Islet precursor cell (in vitro differentiated cells): ENCODE results near the gene GLO1.

ENCODE experiments used
- DNase-seq: peaks from one replicate; pipeline ENCODE4 v3.0.0-alpha.2; 2018

The GLO1 gene

DNA sequence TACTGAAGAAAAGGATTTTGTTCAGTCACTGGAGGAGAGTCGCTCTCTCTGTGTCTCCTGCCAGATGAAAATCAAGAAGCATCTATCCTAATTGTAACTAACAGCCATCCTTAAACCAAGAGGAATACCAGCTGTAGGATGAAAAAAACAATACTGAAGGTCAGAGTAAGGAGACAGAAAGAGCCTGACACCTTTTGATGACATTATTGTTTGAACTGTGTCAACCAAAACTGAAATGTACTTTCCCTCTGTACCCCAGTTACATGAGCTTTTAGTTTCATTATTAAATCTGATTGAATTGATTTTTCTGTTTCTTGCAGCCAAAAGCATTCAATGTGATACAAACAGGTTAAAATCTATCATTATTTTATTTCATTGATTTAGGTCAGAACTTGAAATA lies 46.0 kb downstream of the GLO1 start:
- no peak for DNase-seq

GRCh38 chr6:38654263-38654662 lies 48.7 kb downstream of the GLO1 start:
- no peak for DNase-seq

DNA sequence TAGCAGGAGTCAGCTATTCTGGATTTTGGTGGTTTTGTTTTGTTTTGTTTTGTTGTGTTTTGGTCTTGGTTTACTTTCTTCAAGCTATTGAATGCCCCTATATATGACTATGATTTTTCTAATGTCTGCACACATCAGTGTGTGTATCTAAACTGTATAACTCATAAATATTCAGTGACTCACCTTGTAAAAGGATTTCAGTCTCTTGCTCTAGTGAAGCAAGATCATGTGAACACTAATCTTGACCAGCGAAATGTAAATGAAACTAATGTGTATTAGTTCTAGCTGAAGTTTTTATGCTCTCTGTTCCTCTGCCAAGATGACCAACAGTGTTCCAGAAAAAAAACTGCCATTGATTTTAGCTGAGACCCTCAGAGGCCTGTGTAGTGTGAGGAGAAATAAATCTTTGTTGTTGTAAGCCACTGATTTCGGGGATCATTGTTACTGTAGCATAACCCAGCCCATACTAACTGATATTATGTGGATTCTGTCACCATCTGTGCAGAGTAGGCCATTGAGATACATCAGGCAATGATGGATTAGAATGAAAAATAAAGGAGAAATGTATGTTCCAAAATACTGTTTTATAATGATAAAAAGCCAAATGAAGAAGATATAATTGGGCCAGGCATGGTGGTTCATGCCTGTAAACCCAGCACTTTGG lies 51.7 kb downstream of the GLO1 start:
- no peak for DNase-seq

GRCh38 chr6:38650207-38650752 lies 52.7 kb downstream of the GLO1 start:
- no peak for DNase-seq

DNA sequence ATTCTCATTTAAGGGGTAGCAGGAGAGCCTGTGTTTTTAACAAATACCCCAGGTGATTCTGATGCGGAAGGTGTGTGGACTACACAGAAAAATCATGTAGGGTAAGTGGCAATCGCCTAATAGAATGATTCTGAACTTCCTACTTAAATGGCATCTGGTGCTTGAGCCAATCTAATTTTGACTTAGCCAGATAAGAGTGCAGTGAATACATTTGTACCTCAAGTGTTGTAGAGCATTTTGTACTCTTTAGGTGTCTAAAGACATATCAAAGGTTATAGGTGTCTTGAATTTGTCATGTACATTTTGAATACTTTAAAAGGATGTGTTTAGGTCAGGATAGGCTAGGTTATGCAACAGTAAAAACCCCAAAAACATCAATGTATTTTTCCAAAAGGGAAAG lies 53.2 kb downstream of the GLO1 start:
- DNase-seq, result no peak

DNA sequence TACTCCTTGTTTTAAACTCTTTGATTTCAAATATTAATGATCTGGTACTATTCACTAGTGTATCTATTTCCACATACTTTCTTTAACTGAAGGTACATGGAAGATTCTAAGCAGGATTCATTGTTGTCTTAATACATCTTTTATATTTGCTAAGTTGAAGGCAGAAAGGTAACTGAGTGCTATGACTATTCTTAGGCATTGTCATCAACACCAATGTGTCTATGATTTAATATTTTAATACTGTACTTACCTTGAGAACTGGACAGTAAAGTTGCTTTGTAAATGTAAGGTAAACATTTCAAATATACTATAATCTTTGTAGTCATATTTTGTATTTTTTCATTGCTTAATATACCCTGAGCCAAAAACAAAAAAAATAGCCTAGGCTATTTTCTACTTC lies 54.3 kb downstream of the GLO1 start:
- no peak for DNase-seq

DNA sequence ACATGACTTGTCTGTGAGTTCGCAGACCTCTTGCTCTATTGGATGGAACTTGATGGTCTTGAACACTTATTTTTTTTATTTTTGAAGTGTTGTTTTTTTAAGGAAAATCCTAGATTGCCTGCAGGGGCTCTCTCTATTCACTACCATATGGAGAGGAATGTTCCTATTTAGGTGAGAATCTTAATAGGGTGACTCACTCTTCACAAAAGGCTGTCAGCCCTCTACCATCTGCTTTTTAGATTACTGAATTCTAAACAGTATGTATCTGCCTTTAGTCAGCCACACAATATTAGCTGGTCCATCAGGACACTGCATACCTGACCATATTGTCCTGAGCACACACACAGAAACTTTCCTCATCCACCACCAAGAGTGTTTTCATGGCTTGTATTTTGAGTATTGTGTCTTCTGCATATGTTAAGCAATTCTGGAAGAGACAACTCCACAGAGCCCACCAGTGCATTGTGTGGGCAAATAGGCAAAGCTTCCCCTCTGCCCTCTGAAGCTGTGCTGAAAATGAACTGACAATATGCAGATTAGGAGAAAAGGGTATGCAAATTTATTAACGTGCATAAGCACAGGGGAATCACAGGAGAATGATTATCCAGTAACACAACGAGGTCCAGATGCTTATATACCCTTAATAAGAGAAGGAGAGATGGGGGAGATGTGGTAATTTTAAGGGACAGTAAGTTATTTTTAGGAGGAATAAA lies 56.6 kb downstream of the GLO1 start:
- no peak for DNase-seq

GRCh38 chr6:38644951-38645350 lies 58.0 kb downstream of the GLO1 start:
- no peak for DNase-seq

DNA sequence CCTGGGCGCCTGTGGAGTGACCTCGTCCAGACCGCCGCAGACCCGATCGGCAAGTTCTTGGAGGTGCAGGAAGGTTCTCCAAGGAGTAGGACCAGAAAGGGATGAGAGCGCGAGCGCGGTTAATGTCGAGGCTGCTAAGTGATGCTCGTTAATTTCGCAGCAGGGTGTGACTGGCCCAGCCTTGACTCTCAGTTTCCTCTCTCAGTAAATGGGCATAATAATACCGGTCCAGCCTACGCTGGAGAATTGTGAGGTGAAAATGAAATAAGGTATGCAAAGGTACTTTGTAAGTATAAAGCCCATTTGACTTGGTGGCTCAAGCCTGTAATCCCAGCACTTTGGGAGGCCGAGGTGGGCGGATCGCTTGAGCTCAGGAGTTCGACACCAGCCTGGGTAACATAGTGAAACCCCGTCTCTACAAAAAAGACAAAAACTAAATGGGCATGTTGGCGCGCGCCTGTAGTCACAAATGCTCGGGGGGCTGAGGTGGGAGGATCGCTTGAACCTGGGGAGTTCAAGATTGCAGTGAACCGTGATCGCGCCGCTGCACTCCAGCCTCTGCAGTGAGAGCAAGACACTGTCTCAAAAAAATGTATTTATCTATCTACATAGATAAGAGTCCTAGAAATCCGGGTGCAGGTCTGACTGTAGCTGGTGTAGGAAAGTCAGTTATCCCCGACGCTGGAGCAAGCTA lies 62.6 kb downstream of the GLO1 start:
- DNase-seq, result no peak

GRCh38 chr6:38639498-38640215 lies 63.3 kb downstream of the GLO1 start, which contains the start of gene BTBD9:
Gene BTBD9 (minus strand): TSS chr6:38639929.
- peak; percentile 88 for DNase-seq

- DNase-seq, result peak; percentile 78
These were observed 63.9 kb downstream of the GLO1 start for GRCh38 chr6:38638941-38639497.

DNA sequence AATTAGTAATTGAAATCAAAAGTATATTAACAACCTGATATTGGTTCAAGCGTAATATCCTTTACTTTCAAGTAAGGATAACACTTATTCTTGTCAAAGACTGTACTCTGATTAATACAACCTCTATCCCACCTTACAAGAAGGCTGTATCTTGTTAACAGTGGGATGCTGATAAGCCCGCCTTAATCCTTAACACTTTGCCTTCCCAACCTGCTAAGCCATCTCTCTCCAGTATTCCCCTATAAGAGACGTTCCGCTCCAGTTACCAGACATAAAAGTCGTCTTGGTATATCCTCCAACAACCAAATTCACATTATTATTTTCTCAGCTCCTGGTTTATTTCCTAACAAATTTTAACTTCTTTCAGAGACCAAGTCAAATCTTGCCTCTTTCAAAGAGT lies 65.2 kb downstream of the GLO1 start:
- DNase-seq, result no peak

- DNase-seq, result no peak
These were observed 66.9 kb downstream of the GLO1 start for GRCh38 chr6:38636027-38636426.

DNA sequence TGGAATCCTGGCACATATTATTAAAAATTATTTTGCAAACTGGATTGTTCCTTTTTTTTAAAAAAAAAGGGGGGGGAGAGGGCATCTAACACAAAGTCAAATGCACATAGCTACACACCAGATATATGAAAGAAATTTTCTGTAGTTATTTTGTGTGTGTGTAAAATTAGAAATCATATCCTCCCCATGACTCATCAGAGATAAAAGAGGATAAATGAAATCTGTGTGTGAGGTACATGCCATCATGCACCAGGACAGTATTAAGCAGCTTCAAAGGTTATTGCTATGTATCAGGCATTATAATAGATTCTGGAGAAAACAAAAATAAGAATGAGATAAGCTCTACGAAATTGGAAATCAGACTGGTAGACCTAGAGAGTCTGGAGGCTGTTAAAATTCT lies 68.4 kb downstream of the GLO1 start:
- no peak for DNase-seq

DNA sequence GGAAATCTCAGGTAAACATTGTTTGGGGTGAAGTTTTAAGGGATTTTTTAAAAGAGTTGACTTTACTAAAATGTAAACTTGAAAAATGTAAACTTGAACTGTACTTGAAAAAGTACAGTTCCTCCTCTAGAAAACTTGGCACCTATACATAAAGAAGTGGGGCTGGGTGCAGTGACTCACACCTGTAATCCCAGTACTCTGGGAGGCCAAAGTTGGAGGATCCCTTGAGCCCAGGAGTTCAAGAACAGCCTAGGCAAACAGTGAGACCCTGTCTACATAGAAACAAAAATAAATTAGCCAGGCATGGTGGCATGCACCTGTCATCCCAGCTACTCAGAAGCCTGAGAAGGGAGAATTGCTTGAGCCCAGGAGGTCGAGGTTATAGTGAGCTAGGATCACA lies 70.5 kb downstream of the GLO1 start:
- no peak for DNase-seq

DNA sequence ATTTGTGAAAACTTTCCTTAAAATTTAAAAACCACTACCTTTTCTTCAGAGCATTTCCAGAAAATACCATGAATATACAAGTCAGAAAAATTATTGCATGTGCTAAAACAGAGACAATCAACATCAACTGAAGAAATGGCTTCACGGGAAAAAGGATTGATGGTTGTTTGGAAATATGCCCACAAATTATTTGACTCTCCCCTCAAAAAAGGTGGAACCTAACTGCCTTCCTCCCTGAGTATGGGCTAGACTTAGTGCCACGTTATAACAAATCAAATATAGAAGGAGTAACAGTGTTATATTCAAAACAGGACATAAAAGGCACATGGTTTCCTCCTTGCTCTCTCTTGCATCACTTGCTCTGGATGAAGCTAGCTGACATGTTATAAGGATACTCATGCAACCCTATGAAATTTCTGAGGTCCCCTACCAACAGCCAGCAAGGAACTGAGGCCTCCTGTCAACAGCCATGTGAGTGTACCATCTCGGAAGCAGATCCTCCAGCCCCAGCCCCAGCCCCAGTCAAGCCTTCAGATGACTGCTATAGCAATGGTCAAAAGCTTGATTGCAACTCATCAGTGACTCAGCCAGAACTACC lies 71.7 kb downstream of the GLO1 start:
- no peak for DNase-seq
